ENCODE data around the gene PLEKHG7. TPM values are rescaled to one million over a fixed set of nuclear protein-coding genes. Genes with fewer than 3 reads are reported as not detected.

The PLEKHG7 gene
- total and polyA plus RNA-seq, 10 of the 15 experiments (the other 5 are each of a cell fraction or from before 2014, with no cell fraction given): 0.16 to 1.3 (median 0.65) TPM; not detected in 1

- no peak overlapping the region for H3K27ac ChIP-seq (ENCODE audit: control insufficient read depth, insufficient read depth)
- peaks cover 17% of the 10 kb centered on the region for H3K4me1 ChIP-seq (ENCODE audit: control insufficient read depth, insufficient read depth, low read length)
- intact Hi-C loops (cut with micrococcal nuclease; ENCODE audit: unreplicated experiment): no loop called here
- DNase-seq (ENCODE audit: low read depth, low spot score) (no peak), FAIRE-seq (no peak), ATAC-seq (no peak)
- 0% methylated on average over 1 of the region's 1 CpG for WGBS (ENCODE audit: insufficient coverage, insufficient replicate concordance, low lambda C conversion rate, missing lambda C conversion rate)
- no TSS peak for BruUV-seq (replicated peaks)
- RAD21 ChIA-PET (ENCODE audit: unreplicated experiment): no interaction called here
- CTCF ChIA-PET: interaction anchor here (1.1 to 3.0 kb wide), 5 partner anchors 8 to 216 kb away, joined by 3 to 13 read pairs (median 5); no protein-coding TSS in a partner anchor
- no peaks in the 10 kb centered on the region for H3K27me3 ChIP-seq (replicated peaks in 1 of 2; ENCODE audit: control insufficient read depth in 2 of 2, insufficient read depth in 2 of 2, low read length in 1 of 2)
- no peak for TF ChIP-seq TARDBP (IDR thresholded peaks at IDR 0.05; ENCODE audit: borderline replicate concordance)
- no peak for TF ChIP-seq NFYB (IDR thresholded peaks at IDR 0.05; ENCODE audit: insufficient read depth, low read depth, low read length)
- no peak for TF ChIP-seq MXI1 (IDR thresholded peaks at IDR 0.05; ENCODE audit: low read depth, low read length)
- TF ChIP-seq HDGF (IDR thresholded peaks at IDR 0.05): no peak
- TF ChIP-seq ETV6 (conservative IDR thresholded peaks at IDR 0.05 in 1 of 2, IDR thresholded peaks at IDR 0.05 in 1 of 2; ENCODE audit: borderline replicate concordance in 1 of 2, low read depth in 1 of 2): no peak
- TF ChIP-seq CBFB (IDR thresholded peaks at IDR 0.05; ENCODE audit: low read depth): no peak
- no peak for TF ChIP-seq CTCF (IDR thresholded peaks at IDR 0.05 in 2 of 3, conservative IDR thresholded peaks at IDR 0.05 in 1 of 3; ENCODE audit: control insufficient read depth in 2 of 3, extremely low read depth in 1 of 3, insufficient read depth in 1 of 3, low read depth in 3 of 3, low read length in 3 of 3)
- TF ChIP-seq BCLAF1 (IDR thresholded peaks at IDR 0.05): no peak
- H3K9ac ChIP-seq (ENCODE audit: control insufficient read depth, insufficient read depth, low read length): no peak overlapping the region
- no peaks in the 10 kb centered on the region for H3K36me3 ChIP-seq (ENCODE audit: control insufficient read depth in 2 of 2, insufficient read depth in 2 of 2, low read length in 1 of 2)
- no peak overlapping the region for H3K4me3 ChIP-seq
- in situ Hi-C loops (cut with MboI): no loop called here
- no peak overlapping the region for H3K4me2 ChIP-seq (ENCODE audit: control insufficient read depth, insufficient read depth)
- POLR2A ChIA-PET: no interaction called here
- H3K9me3 ChIP-seq (replicated peaks; ENCODE audit: control insufficient read depth, insufficient read depth, low read length): no peaks in the 10 kb centered on the region
- no peak overlapping the region for H2AFZ ChIP-seq (ENCODE audit: control insufficient read depth, low read depth, low read length)
- no peaks in the 10 kb centered on the region for H4K20me1 ChIP-seq (ENCODE audit: control insufficient read depth, insufficient read depth)
- H3K79me2 ChIP-seq (ENCODE audit: control insufficient read depth, insufficient read depth, low read length): no peaks in the 10 kb centered on the region
- SMC1A ChIA-PET (ENCODE audit: uncharacterized antibody, unreplicated experiment): interaction anchor here (0.6 to 4.2 kb wide), 4 partner anchors 9 to 1043 kb away, joined by 3 to 19 read pairs (median 10); partner anchors contain the start of gene PLEKHG7
Measured at GRCh38 chr12:92771001-92771400, 68.2 kb downstream of the PLEKHG7 start.
